Uterus (tissue), 2 donors: ENCODE results near the gene BIRC5.

ENCODE experiments used
- CTCF ChIP-seq, 4 experiments: fragments of 200-600 bp in 2 of 4; fragments of 450-650 bp in 2 of 4; sonication (generic) in 2 of 4; IDR thresholded peaks; one replicate each; pipeline ENCODE4 v1.5.1; 2016 to 2019; ENCODE audit warnings: antibody characterized with exemption in 4 of 4, mild to moderate bottlenecking in 2 of 4, moderate library complexity in 1 of 4
- POLR2A ChIP-seq, 2 donors: fragments of 450-650 bp; IDR thresholded peaks; one replicate each; pipeline ENCODE4 v1.6.1; 2016; ENCODE audit warnings: antibody characterized with exemption in 2 of 2, mild to moderate bottlenecking in 1 of 2, moderate library complexity in 1 of 2

- TF ChIP-seq CTCF (IDR thresholded peaks at IDR 0.05) (peak in 1 of 4 experiments; percentile 36), POLR2A (IDR thresholded peaks at IDR 0.05) (peak in 1 of 2 donors; percentile 60)
These were observed 40.1 kb downstream of the BIRC5 start for GRCh38 chr17:78253946-78254672.
